ENCODE measurements around the gene PSORS1C2.

- no peak for TF ChIP-seq POLR2A (IDR thresholded peaks at IDR 0.05; ENCODE audit: low read depth, low read length)
- TF ChIP-seq, protein P1, sequence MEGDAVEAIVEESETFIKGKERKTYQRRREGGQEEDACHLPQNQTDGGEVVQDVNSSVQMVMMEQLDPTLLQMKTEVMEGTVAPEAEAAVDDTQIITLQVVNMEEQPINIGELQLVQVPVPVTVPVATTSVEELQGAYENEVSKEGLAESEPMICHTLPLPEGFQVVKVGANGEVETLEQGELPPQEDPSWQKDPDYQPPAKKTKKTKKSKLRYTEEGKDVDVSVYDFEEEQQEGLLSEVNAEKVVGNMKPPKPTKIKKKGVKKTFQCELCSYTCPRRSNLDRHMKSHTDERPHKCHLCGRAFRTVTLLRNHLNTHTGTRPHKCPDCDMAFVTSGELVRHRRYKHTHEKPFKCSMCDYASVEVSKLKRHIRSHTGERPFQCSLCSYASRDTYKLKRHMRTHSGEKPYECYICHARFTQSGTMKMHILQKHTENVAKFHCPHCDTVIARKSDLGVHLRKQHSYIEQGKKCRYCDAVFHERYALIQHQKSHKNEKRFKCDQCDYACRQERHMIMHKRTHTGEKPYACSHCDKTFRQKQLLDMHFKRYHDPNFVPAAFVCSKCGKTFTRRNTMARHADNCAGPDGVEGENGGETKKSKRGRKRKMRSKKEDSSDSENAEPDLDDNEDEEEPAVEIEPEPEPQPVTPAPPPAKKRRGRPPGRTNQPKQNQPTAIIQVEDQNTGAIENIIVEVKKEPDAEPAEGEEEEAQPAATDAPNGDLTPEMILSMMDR (IDR thresholded peaks at IDR 0.05; ENCODE audit: extremely low read depth in 1 of 2, insufficient read depth in 1 of 2, low read depth in 1 of 2, low read length in 2 of 2) = no peak
- TF ChIP-seq MYC (IDR thresholded peaks at IDR 0.05; ENCODE audit: low read depth, low read length) = no peak
- no peak for TF ChIP-seq POLR2AphosphoS5 (IDR thresholded peaks at IDR 0.05; ENCODE audit: insufficient read depth, low read depth, low read length)
- TF ChIP-seq EZH2 (IDR thresholded peaks at IDR 0.05; ENCODE audit: borderline replicate concordance, low read depth, low read length, severe bottlenecking) = no peak
- no peak for TF ChIP-seq MAX (IDR thresholded peaks at IDR 0.05; ENCODE audit: insufficient read depth, insufficient read length)
- no peak for TF ChIP-seq FOS (IDR thresholded peaks at IDR 0.05; ENCODE audit: borderline replicate concordance, insufficient read depth, low read length)
- TF ChIP-seq JUN (IDR thresholded peaks at IDR 0.05; ENCODE audit: borderline replicate concordance, insufficient read depth, insufficient read length, low read depth) = no peak
Observed at GRCh38 chr6:31144970-31145340, 6.1 kb upstream of the PSORS1C2 start.
